ENCODE data around the gene TSTD1. TPM values are rescaled to one million over a fixed set of nuclear protein-coding genes. Genes with fewer than 3 reads are reported as not detected.

TSTD1 gene
- total RNA-seq, 1 experiment from 2014 or later, result 116 TPM

- no TSS peak for BruUV-seq (replicated peaks)
- Histone ChIP-seq H3K4me3 (replicated peaks in 1 of 2; ENCODE audit: low read depth in 1 of 2, low read length in 2 of 2) (no peak overlapping the region), H4K20me1 (ENCODE audit: insufficient read depth) (peaks cover 6% of the 10 kb centered on the region), H3K27me3 (ENCODE audit: insufficient read depth, low read length) (no peaks in the 10 kb centered on the region), H3K36me3 (ENCODE audit: control insufficient read depth in 1 of 2, insufficient read depth in 2 of 2, low read length in 2 of 2) (no peaks in the 10 kb centered on the region; a peak in 1 of 4 replicates), H3K9ac (ENCODE audit: low read length) (no peak overlapping the region), H3K79me2 (ENCODE audit: insufficient read depth, low read length) (peaks cover 87% of the 10 kb centered on the region), H3K4me2 (ENCODE audit: low read length) (no peak overlapping the region), H2AFZ (ENCODE audit: low read depth, low read length, poor library complexity, severe bottlenecking) (no peak overlapping the region), H3K9me2 (ENCODE audit: insufficient read depth) (no peaks in the 10 kb centered on the region), H3K27ac (ENCODE audit: low read depth, low read length) (no peak overlapping the region), H3K4me1 (ENCODE audit: control insufficient read depth in 1 of 2, insufficient read depth in 2 of 2, low read length in 2 of 2) (peaks cover 0 to 12% of the 10 kb centered on the region in 2 experiments; a peak in 2 of 4 replicates), H3K9me3 (ENCODE audit: control insufficient read depth in 1 of 2, insufficient read depth in 1 of 2, low read depth in 1 of 2, low read length in 2 of 2) (no peaks in the 10 kb centered on the region)
- ChIA-PET CTCF (no interaction called here), RAD21 (ENCODE audit: low non-redundant PET in 1 of 2, low total read pairs in 2 of 2, uncharacterized antibody in 2 of 2, unreplicated experiment in 2 of 2) (no interaction called here), POLR2A (interaction anchor here (2.3 kb wide), 1 partner anchor 9 kb away, joined by 15 read pairs; the partner anchor contains the start of gene F11R)
- intact Hi-C loops (cut with micrococcal nuclease), result no loop called here
- DNase-seq (ENCODE audit: low read depth, low spot score) (no peak), ATAC-seq (no peak)
- no peak for TF ChIP-seq YY1 (IDR thresholded peaks at IDR 0.05; ENCODE audit: extremely low read depth, insufficient replicate concordance, low read depth, low read length)
- TF ChIP-seq, protein P1, sequence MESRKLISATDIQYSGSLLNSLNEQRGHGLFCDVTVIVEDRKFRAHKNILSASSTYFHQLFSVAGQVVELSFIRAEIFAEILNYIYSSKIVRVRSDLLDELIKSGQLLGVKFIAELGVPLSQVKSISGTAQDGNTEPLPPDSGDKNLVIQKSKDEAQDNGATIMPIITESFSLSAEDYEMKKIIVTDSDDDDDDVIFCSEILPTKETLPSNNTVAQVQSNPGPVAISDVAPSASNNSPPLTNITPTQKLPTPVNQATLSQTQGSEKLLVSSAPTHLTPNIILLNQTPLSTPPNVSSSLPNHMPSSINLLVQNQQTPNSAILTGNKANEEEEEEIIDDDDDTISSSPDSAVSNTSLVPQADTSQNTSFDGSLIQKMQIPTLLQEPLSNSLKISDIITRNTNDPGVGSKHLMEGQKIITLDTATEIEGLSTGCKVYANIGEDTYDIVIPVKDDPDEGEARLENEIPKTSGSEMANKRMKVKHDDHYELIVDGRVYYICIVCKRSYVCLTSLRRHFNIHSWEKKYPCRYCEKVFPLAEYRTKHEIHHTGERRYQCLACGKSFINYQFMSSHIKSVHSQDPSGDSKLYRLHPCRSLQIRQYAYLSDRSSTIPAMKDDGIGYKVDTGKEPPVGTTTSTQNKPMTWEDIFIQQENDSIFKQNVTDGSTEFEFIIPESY (IDR thresholded peaks at IDR 0.05; ENCODE audit: extremely low read depth, insufficient replicate concordance, low read length), result no peak
- no peak for TF ChIP-seq SRF (IDR thresholded peaks at IDR 0.05; ENCODE audit: low read depth)
- TF ChIP-seq MAX (IDR thresholded peaks at IDR 0.05), result no peak
- TF ChIP-seq JUND (IDR thresholded peaks at IDR 0.05), result no peak
- TF ChIP-seq TCF7L2 (IDR thresholded peaks at IDR 0.05; ENCODE audit: borderline replicate concordance, extremely low read depth, insufficient read depth, insufficient read length), result no peak
- TF ChIP-seq ZNF274 (IDR thresholded peaks at IDR 0.05; ENCODE audit: low read depth, low read length), result no peak
- no peak for TF ChIP-seq SP1 (IDR thresholded peaks at IDR 0.05; ENCODE audit: low read depth)
- TF ChIP-seq EZH2 (IDR thresholded peaks at IDR 0.05), result no peak
- TF ChIP-seq, protein P2, sequence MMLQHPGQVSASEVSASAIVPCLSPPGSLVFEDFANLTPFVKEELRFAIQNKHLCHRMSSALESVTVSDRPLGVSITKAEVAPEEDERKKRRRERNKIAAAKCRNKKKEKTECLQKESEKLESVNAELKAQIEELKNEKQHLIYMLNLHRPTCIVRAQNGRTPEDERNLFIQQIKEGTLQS (IDR thresholded peaks at IDR 0.05), result no peak
- TF ChIP-seq EZH2phosphoT487 (IDR thresholded peaks at IDR 0.05; ENCODE audit: borderline replicate concordance), result no peak
- TF ChIP-seq ZFX (IDR thresholded peaks at IDR 0.05), result no peak
- no peak for TF ChIP-seq POLR2A (IDR thresholded peaks at IDR 0.05; ENCODE audit: borderline replicate concordance, extremely low read depth, insufficient read depth, insufficient read length)
- TF ChIP-seq CEBPB (IDR thresholded peaks at IDR 0.05; ENCODE audit: low read depth), result no peak
- no peak for TF ChIP-seq EGR1 (IDR thresholded peaks at IDR 0.05; ENCODE audit: low read depth)
- TF ChIP-seq SIN3A (IDR thresholded peaks at IDR 0.05; ENCODE audit: low read depth), result no peak
- TF ChIP-seq, protein P3, sequence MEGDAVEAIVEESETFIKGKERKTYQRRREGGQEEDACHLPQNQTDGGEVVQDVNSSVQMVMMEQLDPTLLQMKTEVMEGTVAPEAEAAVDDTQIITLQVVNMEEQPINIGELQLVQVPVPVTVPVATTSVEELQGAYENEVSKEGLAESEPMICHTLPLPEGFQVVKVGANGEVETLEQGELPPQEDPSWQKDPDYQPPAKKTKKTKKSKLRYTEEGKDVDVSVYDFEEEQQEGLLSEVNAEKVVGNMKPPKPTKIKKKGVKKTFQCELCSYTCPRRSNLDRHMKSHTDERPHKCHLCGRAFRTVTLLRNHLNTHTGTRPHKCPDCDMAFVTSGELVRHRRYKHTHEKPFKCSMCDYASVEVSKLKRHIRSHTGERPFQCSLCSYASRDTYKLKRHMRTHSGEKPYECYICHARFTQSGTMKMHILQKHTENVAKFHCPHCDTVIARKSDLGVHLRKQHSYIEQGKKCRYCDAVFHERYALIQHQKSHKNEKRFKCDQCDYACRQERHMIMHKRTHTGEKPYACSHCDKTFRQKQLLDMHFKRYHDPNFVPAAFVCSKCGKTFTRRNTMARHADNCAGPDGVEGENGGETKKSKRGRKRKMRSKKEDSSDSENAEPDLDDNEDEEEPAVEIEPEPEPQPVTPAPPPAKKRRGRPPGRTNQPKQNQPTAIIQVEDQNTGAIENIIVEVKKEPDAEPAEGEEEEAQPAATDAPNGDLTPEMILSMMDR (IDR thresholded peaks at IDR 0.05 in 2 of 3, conservative IDR thresholded peaks at IDR 0.05 in 1 of 3; ENCODE audit: borderline replicate concordance in 1 of 3, insufficient read depth in 1 of 3, low read depth in 2 of 3, low read length in 2 of 3), result no peak
- no peak for TF ChIP-seq RAD21 (IDR thresholded peaks at IDR 0.05; ENCODE audit: low read depth)
Measured at GRCh38 chr1:161012420-161012819, 26.3 kb downstream of the TSTD1 start.
